ENCODE measurements around the gene TRERF1. TPM values are rescaled to one million over a fixed set of nuclear protein-coding genes. Genes with fewer than 3 reads are reported as not detected.

TRERF1 gene
- polyA plus RNA-seq, 1 of the 3 experiments (the other 2 are of a cell fraction) = 3.6 TPM

- Histone ChIP-seq H2AFZ (ENCODE audit: low read depth) (no peak overlapping the region), H3K9ac (no peak overlapping the region), H3K9me2 (no peaks in the 10 kb centered on the region), H3K27ac (ENCODE audit: low read depth in 2 of 2, low read length in 1 of 2) (no peak overlapping the region), H3K27me3 (ENCODE audit: insufficient read depth) (no peaks in the 10 kb centered on the region), H3K79me2 (ENCODE audit: insufficient read depth) (no peaks in the 10 kb centered on the region), H3K9me3 (no peaks in the 10 kb centered on the region), H4K20me1 (ENCODE audit: insufficient read depth) (no peaks in the 10 kb centered on the region), H3K4me2 (no peak overlapping the region), H3K36me3 (replicated peaks in 1 of 2; ENCODE audit: control insufficient read depth in 1 of 2, insufficient read depth in 2 of 2, low read length in 1 of 2) (peaks cover 9 to 13% of the 10 kb centered on the region in 2 experiments), H3K4me3 (ENCODE audit: low read depth in 2 of 2, low read length in 1 of 2) (no peak overlapping the region), H3K4me1 (ENCODE audit: control insufficient read depth in 1 of 2, insufficient read depth in 2 of 2, low read depth in 1 of 2, low read length in 1 of 2) (peaks cover 0 to 4% of the 10 kb centered on the region in 2 experiments; a peak in 1 of 4 replicates), H3F3A (replicated peaks; ENCODE audit: insufficient read depth) (no peaks in the 10 kb centered on the region)
- POLR2A ChIA-PET = no interaction called here
- DNase-seq = no peak
- WGBS (ENCODE audit: low lambda C conversion rate) = 95% methylated on average over 7 of the region's 10 CpGs
- CTCF ChIA-PET = interaction anchor here (0.7 to 4.9 kb wide), 13 partner anchors 9 to 292 kb away, joined by 3 to 38 read pairs (median 4); no protein-coding TSS in a partner anchor
- TF ChIP-seq SIN3A (IDR thresholded peaks at IDR 0.05; ENCODE audit: borderline replicate concordance, low read depth, low read length) = no peak
- no peak for TF ChIP-seq FOSL2 (IDR thresholded peaks at IDR 0.05; ENCODE audit: borderline replicate concordance, low read depth)
- no peak for TF ChIP-seq POLR2AphosphoS5 (IDR thresholded peaks at IDR 0.05; ENCODE audit: low read depth, low read length)
- no peak for TF ChIP-seq RAD21 (IDR thresholded peaks at IDR 0.05; ENCODE audit: low read length)
- no peak for TF ChIP-seq YY1 (IDR thresholded peaks at IDR 0.05; ENCODE audit: low read depth)
- TF ChIP-seq ELF1 (IDR thresholded peaks at IDR 0.05) = no peak
- no peak for TF ChIP-seq TCF12 (IDR thresholded peaks at IDR 0.05)
- no peak for TF ChIP-seq EZH2phosphoT487 (IDR thresholded peaks at IDR 0.05; ENCODE audit: borderline replicate concordance, low read depth)
- no peak for TF ChIP-seq RCOR1 (IDR thresholded peaks at IDR 0.05; ENCODE audit: low read length)
- TF ChIP-seq RFX5 (IDR thresholded peaks at IDR 0.05; ENCODE audit: low read length) = no peak
- no peak for TF ChIP-seq JUND (IDR thresholded peaks at IDR 0.05)
- no peak for TF ChIP-seq IRF3 (IDR thresholded peaks at IDR 0.05; ENCODE audit: low read depth, low read length)
- TF ChIP-seq TEAD4 (IDR thresholded peaks at IDR 0.05; ENCODE audit: borderline replicate concordance, insufficient read depth) = no peak
- TF ChIP-seq CTCF (IDR thresholded peaks at IDR 0.05) = no peak
- no peak for TF ChIP-seq FOXJ3 (CRISPR knock-in tag; IDR thresholded peaks at IDR 0.05)
- TF ChIP-seq NFIC (IDR thresholded peaks at IDR 0.05; ENCODE audit: borderline replicate concordance) = no peak
- no peak for TF ChIP-seq GABPA (IDR thresholded peaks at IDR 0.05; ENCODE audit: low read depth)
- TF ChIP-seq MXI1 (IDR thresholded peaks at IDR 0.05; ENCODE audit: low read depth, low read length) = no peak
- no peak for TF ChIP-seq MAX (IDR thresholded peaks at IDR 0.05; ENCODE audit: low read depth)
- no peak for TF ChIP-seq RXRA (IDR thresholded peaks at IDR 0.05; ENCODE audit: borderline replicate concordance, low read depth)
Measured at GRCh38 chr6:42259841-42260395, 191.8 kb downstream of the TRERF1 start.

All from SK-N-SH (cell line).